Measurements from ENCODE around the gene DNAAF9.

The DNAAF9 gene

DNA sequence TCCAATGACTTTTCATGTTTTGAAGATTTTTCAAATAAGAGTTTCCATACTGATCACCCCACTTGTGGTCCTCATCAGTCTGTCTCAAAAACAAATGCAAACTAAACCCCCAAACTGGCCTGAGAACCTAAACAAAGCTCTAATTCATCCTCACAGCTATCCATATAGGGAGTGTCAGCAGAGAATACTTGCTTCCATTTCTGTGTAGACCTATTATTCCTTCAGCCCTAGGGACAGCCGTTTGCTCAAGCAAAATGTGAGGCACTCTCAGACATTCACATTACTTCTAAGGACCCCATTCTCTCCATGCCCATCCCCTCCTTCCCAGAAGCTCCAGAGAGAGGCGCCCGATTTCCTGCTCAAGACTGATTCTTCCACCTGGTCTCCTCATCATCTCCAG lies 24.6 kb downstream of the DNAAF9 start:
- no peaks in the 10 kb centered on the region for H3K27me3 ChIP-seq (ENCODE audit: insufficient read depth, low read length)
- peaks cover 3% of the 10 kb centered on the region for H3K4me1 ChIP-seq (ENCODE audit: insufficient read depth, low read length)
- H2AFZ ChIP-seq (ENCODE audit: low read depth, low read length) = no peak overlapping the region
- H3K4me3 ChIP-seq (ENCODE audit: low read length) = no peak overlapping the region
- H3K9me3 ChIP-seq (ENCODE audit: low read length) = no peaks in the 10 kb centered on the region
- peaks cover 23% of the 10 kb centered on the region for H3K36me3 ChIP-seq (ENCODE audit: insufficient read depth, low read length)

DNA sequence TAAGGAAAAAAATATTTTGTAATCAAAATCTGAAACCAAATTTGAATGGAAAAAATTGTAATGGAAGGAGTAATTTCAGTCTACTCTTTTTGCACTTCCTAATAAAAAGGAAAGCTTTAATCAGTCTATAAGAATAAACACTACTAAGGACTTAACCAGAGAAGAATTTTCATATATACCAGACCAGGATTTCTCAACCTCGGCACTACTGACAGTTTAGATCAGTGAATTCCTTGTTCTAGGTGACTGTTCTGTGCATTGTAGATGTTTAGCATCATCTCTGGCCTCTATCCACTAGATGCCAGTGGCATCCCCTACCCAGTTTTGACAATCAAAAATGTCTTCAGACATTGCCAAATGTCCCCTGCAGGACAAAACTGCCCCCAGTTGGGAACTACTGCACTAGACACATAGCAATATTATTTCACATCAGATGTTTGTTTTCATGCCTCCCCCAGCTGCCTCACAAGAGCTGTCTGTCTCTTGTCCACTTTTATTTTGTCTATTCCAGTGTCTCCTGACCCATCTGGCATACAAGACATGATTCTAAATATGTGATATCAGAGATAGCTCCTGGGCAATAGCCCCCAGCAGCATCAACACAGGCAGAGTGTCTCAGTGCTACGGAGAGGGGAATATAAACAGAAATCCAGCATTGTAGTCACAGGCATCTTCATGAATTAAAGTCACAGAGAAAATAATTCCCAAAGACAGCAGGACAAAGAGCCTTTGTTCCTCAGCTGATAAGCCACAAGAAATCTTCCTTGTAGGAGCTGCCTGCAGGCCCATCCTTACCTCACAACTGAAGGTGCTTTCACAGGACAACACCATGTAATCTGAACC lies 27.0 kb downstream of the DNAAF9 start:
- Histone ChIP-seq H3K27me3 (ENCODE audit: insufficient read depth, low read length) (no peaks in the 10 kb centered on the region), H2AFZ (ENCODE audit: low read depth, low read length) (no peak overlapping the region), H3K4me3 (ENCODE audit: low read length) (no peak overlapping the region), H3K36me3 (ENCODE audit: insufficient read depth, low read length) (peaks cover 31% of the 10 kb centered on the region), H3K4me1 (ENCODE audit: insufficient read depth, low read length) (peaks cover 3% of the 10 kb centered on the region), H3K9me3 (ENCODE audit: low read length) (no peaks in the 10 kb centered on the region)

DNA sequence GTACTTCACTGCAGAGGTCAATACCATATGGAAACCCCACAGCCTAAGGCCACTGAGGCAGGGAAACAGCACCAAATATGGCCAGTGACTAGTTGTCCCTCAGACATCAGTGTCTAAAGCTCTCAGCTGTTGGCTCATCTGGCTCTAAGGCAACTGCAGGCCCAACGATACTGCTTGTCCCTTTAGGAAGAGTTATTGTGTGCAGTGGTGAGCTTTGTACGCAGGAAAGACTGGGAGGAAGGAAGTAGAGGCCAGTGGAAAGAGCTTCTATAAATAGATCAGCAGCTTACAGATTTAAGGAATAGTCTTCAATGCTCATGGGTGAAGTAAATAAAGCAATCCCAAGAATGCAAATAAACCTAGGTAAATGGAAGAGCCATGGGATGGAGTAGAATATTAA lies 29.3 kb downstream of the DNAAF9 start:
- Histone ChIP-seq H3K36me3 (ENCODE audit: insufficient read depth, low read length) (peaks cover 53% of the 10 kb centered on the region), H3K9me3 (ENCODE audit: low read length) (no peaks in the 10 kb centered on the region)

DNA sequence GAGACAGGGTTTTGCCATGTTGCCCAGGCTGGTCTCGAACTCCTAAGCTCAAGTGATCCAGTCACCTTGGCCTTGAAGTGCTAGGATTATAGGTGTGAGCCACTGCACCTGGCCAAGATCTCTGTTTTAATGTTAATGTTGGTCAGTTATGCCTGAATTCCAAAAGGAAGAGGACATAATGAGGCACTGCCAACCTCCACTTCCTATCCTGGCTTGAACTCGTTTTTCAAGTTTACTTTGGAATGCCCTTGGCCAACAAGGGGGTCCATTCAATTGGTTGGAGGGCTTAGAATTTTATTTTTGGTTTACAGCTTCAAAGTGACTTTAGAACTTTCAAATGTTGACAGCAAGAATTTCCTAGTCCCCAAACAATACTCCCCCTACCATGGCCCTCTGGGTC lies 29.8 kb downstream of the DNAAF9 start:
- Histone ChIP-seq H3K36me3 (ENCODE audit: insufficient read depth, low read length) (peaks cover 56% of the 10 kb centered on the region), H3K27me3 (ENCODE audit: insufficient read depth, low read length) (no peaks in the 10 kb centered on the region), H3K4me1 (ENCODE audit: insufficient read depth, low read length) (peaks cover 3% of the 10 kb centered on the region), H2AFZ (ENCODE audit: low read depth, low read length) (no peak overlapping the region), H3K4me3 (ENCODE audit: low read length) (no peak overlapping the region), H3K9me3 (ENCODE audit: low read length) (no peaks in the 10 kb centered on the region)

More for the DNA sequence above, 29.3 kb downstream of the DNAAF9 start:
- Histone ChIP-seq H2AFZ (ENCODE audit: low read depth, low read length) (no peak overlapping the region), H3K27me3 (ENCODE audit: insufficient read depth, low read length) (no peaks in the 10 kb centered on the region), H3K4me1 (ENCODE audit: insufficient read depth, low read length) (peaks cover 3% of the 10 kb centered on the region), H3K4me3 (ENCODE audit: low read length) (no peak overlapping the region)

DNA sequence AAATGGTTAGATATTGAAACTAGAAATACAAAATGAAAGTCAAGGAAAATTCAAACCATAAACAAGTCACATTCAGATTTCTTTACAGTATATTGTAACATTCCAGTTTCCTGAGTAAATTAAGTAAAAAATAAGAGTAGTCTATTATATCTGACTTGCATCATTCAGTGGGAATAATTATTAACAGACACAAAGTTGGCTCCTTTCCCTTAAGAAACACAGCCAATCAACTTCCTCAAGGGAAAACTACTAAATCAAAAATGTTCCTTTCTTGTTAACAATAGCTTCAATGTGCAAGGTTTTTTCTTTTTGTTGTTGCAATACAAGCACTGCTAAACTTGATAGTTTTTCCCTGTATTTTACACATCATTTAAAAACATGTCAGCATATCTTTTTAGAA lies 33.2 kb downstream of the DNAAF9 start:
- peaks cover 69% of the 10 kb centered on the region for H3K36me3 ChIP-seq (ENCODE audit: insufficient read depth, low read length)
- H2AFZ ChIP-seq (ENCODE audit: low read depth, low read length) = no peak overlapping the region
- no peaks in the 10 kb centered on the region for H3K27me3 ChIP-seq (ENCODE audit: insufficient read depth, low read length)
- no peaks in the 10 kb centered on the region for H3K4me1 ChIP-seq (ENCODE audit: insufficient read depth, low read length)
- H3K4me3 ChIP-seq (ENCODE audit: low read length) = no peak overlapping the region
- peaks cover 2% of the 10 kb centered on the region for H3K9me3 ChIP-seq (ENCODE audit: low read length)

DNA sequence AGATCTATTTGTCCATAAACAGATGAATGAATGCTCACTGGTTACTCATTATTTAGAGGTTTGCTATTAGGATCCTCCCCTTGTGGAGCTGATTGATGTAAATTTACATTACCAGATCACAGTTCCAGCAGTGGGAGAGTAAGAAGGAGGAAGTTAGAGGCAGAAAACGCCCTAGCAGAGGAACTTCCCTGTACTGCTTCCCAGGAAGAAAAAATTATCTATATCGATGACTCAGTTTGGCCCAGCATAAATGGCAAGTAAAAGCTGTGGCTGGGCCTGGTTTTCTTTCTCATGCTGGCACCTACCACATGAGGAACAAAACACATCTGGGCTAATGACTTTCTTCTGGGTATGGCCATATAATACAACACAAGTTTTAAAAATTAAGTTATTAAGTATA lies 35.7 kb downstream of the DNAAF9 start:
- Histone ChIP-seq H3K4me3 (ENCODE audit: low read length) (no peak overlapping the region), H3K9me3 (ENCODE audit: low read length) (peaks cover 2% of the 10 kb centered on the region), H3K36me3 (ENCODE audit: insufficient read depth, low read length) (peaks cover 61% of the 10 kb centered on the region), H3K27me3 (ENCODE audit: insufficient read depth, low read length) (no peaks in the 10 kb centered on the region), H3K4me1 (ENCODE audit: insufficient read depth, low read length) (no peaks in the 10 kb centered on the region), H2AFZ (ENCODE audit: low read depth, low read length) (no peak overlapping the region)

DNA sequence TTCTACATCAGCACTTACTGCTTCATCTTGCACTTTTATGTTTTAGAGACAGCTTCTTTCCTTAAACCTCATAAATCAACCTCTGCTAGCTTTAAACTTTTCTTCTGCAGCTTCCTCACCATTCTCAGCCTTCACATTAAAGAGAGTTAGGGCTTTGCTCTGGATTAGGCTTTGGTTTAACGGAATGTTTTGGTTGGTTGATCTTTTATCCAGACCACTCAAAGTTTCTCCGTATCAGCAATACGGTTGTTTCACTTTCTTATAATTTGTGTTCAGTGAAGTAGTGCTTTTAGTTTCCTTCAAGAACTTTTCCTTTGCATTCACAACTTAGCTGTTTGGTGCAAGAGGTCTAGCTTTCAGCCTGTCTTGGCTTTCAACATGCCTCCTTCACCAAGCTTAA lies 40.4 kb downstream of the DNAAF9 start:
- no peaks in the 10 kb centered on the region for H3K4me1 ChIP-seq (ENCODE audit: insufficient read depth, low read length)
- no peak overlapping the region for H2AFZ ChIP-seq (ENCODE audit: low read depth, low read length)
- peaks cover under 1% of the 10 kb centered on the region for H3K9me3 ChIP-seq (ENCODE audit: low read length)
- H3K27me3 ChIP-seq (ENCODE audit: insufficient read depth, low read length) = no peaks in the 10 kb centered on the region
- H3K36me3 ChIP-seq (ENCODE audit: insufficient read depth, low read length) = peaks cover 40% of the 10 kb centered on the region
- H3K4me3 ChIP-seq (ENCODE audit: low read length) = no peak overlapping the region

DNA sequence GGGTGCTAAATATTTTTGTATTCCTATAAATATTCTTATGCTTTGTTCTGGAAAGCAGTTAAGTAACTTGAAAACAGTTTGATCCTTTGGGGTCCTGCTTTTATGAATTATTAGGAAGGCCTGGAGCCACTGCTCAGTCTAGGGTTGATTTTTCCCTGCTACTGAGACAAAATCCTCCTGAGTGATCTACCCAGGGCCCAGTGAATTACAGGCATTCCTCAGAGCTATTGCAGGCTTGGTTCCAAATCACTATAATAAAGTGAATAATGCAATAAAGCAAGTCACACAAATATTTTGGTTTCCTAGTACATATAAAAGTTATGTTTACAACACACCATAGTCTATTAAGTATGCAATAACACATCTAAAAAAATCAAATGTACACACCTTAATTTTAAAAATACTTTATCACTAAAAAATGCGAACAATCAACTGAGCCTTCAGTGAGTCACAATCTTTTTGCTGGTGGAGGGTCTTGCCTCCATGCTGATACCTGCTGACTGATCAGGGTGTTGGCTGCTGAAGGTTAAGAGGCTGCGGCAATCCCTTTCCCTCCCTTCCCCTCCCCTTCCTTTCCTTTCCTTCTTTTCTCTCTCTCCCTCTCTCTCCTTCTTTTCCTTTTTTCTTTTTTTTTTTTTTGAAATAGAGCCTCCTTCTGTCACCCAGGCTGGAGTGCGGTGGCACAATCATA lies 43.0 kb downstream of the DNAAF9 start:
- peaks cover 34% of the 10 kb centered on the region for H3K36me3 ChIP-seq (ENCODE audit: insufficient read depth, low read length)
- no peak overlapping the region for H2AFZ ChIP-seq (ENCODE audit: low read depth, low read length)

DNA sequence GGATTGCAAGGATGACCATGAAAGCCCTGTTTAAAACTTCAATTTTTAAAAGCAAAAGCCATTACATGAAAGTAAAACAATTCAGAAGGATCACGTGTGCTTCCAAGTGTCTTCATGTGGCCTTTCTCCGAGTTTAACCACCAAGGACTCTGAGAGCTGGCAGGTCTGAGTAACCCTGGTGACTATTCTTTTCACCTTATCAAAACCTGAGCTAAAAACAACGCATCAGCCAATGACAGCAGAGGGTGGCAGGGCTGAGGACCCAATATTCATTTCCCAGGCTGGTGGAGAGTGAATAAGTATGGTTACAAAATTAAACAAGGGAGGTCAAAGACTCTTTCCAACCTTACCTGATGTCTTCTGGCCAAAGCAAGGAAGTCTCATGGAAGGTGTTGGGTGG lies 46.7 kb downstream of the DNAAF9 start:
- H3K27me3 ChIP-seq (ENCODE audit: insufficient read depth, low read length) = no peaks in the 10 kb centered on the region
- no peak overlapping the region for H2AFZ ChIP-seq (ENCODE audit: low read depth, low read length)
- H3K9me3 ChIP-seq (ENCODE audit: low read length) = no peaks in the 10 kb centered on the region
- H3K4me1 ChIP-seq (ENCODE audit: insufficient read depth, low read length) = no peaks in the 10 kb centered on the region
- peaks cover 24% of the 10 kb centered on the region for H3K36me3 ChIP-seq (ENCODE audit: insufficient read depth, low read length)
- no peak overlapping the region for H3K4me3 ChIP-seq (ENCODE audit: low read length)

More for the DNA sequence above, 43.0 kb downstream of the DNAAF9 start:
- Histone ChIP-seq H3K4me3 (ENCODE audit: low read length) (no peak overlapping the region), H3K9me3 (ENCODE audit: low read length) (no peaks in the 10 kb centered on the region), H3K4me1 (ENCODE audit: insufficient read depth, low read length) (no peaks in the 10 kb centered on the region), H3K27me3 (ENCODE audit: insufficient read depth, low read length) (no peaks in the 10 kb centered on the region)

DNA sequence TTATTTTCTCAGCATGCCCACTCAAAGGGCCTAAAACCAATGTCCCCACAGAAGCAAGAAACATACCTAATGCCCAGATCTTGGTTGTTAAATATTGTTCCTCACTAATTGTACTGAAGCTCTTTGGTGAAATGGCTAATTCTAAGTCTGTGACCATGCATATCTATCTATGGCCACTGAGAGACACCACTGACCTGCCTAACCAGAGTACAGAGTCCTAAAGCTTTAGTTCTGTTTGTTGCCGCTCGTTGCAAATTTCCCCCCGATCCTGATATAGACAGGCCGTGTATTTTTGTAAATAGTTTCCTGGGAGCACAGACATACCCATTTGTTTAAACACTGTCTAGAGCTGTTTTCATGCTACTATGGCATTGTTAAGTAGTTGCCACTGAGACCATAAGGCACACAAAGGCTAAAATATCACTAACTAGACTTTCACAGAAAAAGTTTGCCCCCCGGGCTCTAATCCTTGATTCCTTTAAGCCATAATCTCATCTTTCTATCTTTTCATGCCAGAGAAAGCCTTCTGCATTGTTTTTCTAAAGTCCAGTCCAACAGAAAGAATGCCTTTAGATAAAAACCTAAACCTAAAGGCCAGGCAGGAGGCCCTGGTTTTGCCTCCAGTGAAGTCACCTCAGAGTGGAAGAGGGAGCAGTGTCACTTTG lies 48.7 kb downstream of the DNAAF9 start:
- H3K4me3 ChIP-seq (ENCODE audit: low read length) = no peak overlapping the region
- no peaks in the 10 kb centered on the region for H3K27me3 ChIP-seq (ENCODE audit: insufficient read depth, low read length)
- H3K4me1 ChIP-seq (ENCODE audit: insufficient read depth, low read length) = no peaks in the 10 kb centered on the region
- no peak overlapping the region for H2AFZ ChIP-seq (ENCODE audit: low read depth, low read length)
- H3K36me3 ChIP-seq (ENCODE audit: insufficient read depth, low read length) = peaks cover 28% of the 10 kb centered on the region
- H3K9me3 ChIP-seq (ENCODE audit: low read length) = no peaks in the 10 kb centered on the region

Data from neuron (in vitro differentiated cells).